Measurements from ENCODE around the gene VPS4A. TPM values are rescaled to one million over a fixed set of nuclear protein-coding genes. Genes with fewer than 3 reads are reported as not detected.

The VPS4A gene
- total and polyA plus RNA-seq, 2 of the 8 experiments (the other 6 are each of a cell fraction or from before 2014, with no cell fraction given) = 14.1 to 24.1 TPM

DNA sequence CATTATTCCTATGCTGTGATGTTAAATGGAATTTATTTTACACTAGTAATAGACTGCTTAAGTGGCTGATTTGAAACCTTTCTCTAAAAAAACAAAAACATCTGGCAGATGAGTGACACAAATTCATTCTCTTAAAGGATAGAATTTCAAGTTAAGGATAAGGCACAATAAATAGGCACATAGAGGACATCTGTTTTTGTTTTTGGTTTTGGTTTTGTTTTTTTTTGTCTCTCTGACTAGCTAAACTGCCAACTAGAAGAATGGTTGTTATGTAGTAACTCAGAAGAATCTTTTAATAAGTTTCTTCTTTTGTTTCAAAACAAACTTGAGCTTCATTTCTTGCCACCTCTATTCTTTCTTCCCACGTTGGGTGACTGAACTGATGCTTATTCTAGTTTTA lies 5.1 kb upstream of the VPS4A start:
- Histone ChIP-seq H2BK120ac (replicated peaks; ENCODE audit: low read depth, low read length) (no peak overlapping the region), H3K36me3 (ENCODE audit: control insufficient read depth in 2 of 4, insufficient read depth in 4 of 4, low read length in 3 of 4) (peaks cover 0 to 4% (median 2%) of the 10 kb centered on the region in 4 experiments; a peak in 3 of 8 replicates), H4K8ac (ENCODE audit: extremely low read depth, insufficient read depth, low read length) (no peak overlapping the region), H3K9ac (replicated peaks in 1 of 4; ENCODE audit: extremely low read depth in 1 of 4, low read depth in 3 of 4, low read length in 3 of 4) (no peak overlapping the region), H4K91ac (replicated peaks; ENCODE audit: insufficient read length, low read length) (no peak overlapping the region), H4K20me1 (replicated peaks in 1 of 2; ENCODE audit: control insufficient read depth in 1 of 2, insufficient read depth in 2 of 2, low read length in 2 of 2) (no peaks in the 10 kb centered on the region), H4K5ac (ENCODE audit: insufficient read length, low read depth, low read length) (no peak overlapping the region), H2BK12ac (ENCODE audit: low read depth, low read length) (no peak overlapping the region), H2AFZ (ENCODE audit: low read length) (no peak overlapping the region), H2BK15ac (ENCODE audit: low read length) (no peak overlapping the region), H3K27me3 (replicated peaks in 1 of 4; ENCODE audit: control insufficient read depth in 3 of 4, extremely low read depth in 1 of 4, insufficient read depth in 3 of 4, low read length in 3 of 4) (no peaks in the 10 kb centered on the region), H3K18ac (ENCODE audit: extremely low read depth, low read length) (no peak overlapping the region), H3K23me2 (ENCODE audit: low read depth, low read length) (no peaks in the 10 kb centered on the region), H3K4me3 (ENCODE audit: extremely low read depth in 1 of 4, insufficient read depth in 2 of 4, low read depth in 3 of 4, low read length in 4 of 4) (no peak overlapping the region), H3K27ac (ENCODE audit: low read depth, low read length) (no peak overlapping the region), H3K4me2 (ENCODE audit: insufficient read depth in 1 of 2, low read depth in 2 of 2, low read length in 2 of 2) (no peak overlapping the region), H3K79me2 (ENCODE audit: control insufficient read depth in 1 of 2, insufficient read depth in 2 of 2, low read length in 2 of 2) (no peaks in the 10 kb centered on the region), H3K56ac (replicated peaks; ENCODE audit: insufficient read length, low read depth, low read length) (no peak overlapping the region), H3K14ac (ENCODE audit: insufficient read length) (no peak overlapping the region), H2BK20ac (ENCODE audit: low read length) (no peak overlapping the region), H3K4me1 (replicated peaks in 1 of 4; ENCODE audit: control insufficient read depth in 3 of 4, insufficient read depth in 4 of 4, low read length in 3 of 4) (peaks cover 0 to 3% (median 0%) of the 10 kb centered on the region in 4 experiments; a peak in 1 of 7 replicates), H2BK5ac (ENCODE audit: low read depth, low read length) (no peak overlapping the region), H3K9me3 (ENCODE audit: insufficient read depth in 2 of 2, low read depth in 1 of 2, low read length in 1 of 2) (no peaks in the 10 kb centered on the region), H3K79me1 (ENCODE audit: low read depth, low read length) (no peaks in the 10 kb centered on the region), H3K4ac (replicated peaks; ENCODE audit: insufficient read length, low read depth, low read length) (no peak overlapping the region), H3K23ac (ENCODE audit: insufficient read length) (no peak overlapping the region), H2AK5ac (ENCODE audit: low read depth, low read length) (no peak overlapping the region)
- 82% methylated on average over 1 of the region's 1 CpG; no CpG with 5 or more reads in 1 of the 2 experiments for WGBS, 2 experiments (ENCODE audit: extremely low coverage in 1 of 2, insufficient coverage in 1 of 2, insufficient read length in 1 of 2, insufficient replicate concordance in 2 of 2, low coverage in 1 of 2, low lambda C conversion rate in 2 of 2, missing lambda C conversion rate in 1 of 2)
- no peak for TF ChIP-seq BRCA1 (IDR thresholded peaks at IDR 0.05; ENCODE audit: low read depth, low read length)
- TF ChIP-seq EP300 (IDR thresholded peaks at IDR 0.05; ENCODE audit: borderline replicate concordance in 1 of 2, low read depth in 2 of 2, low read length in 2 of 2) = no peak
- TF ChIP-seq, protein P1, sequence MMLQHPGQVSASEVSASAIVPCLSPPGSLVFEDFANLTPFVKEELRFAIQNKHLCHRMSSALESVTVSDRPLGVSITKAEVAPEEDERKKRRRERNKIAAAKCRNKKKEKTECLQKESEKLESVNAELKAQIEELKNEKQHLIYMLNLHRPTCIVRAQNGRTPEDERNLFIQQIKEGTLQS (IDR thresholded peaks at IDR 0.05; ENCODE audit: insufficient read depth, low read depth, low read length) = no peak
- no peak for TF ChIP-seq ZNF274 (IDR thresholded peaks at IDR 0.05; ENCODE audit: borderline replicate concordance, extremely low read depth, low read length)
- DNase-seq (ENCODE audit: low read depth in 1 of 2, low spot score in 2 of 2) = no peak
- no peak for FAIRE-seq
- POLR2A ChIA-PET (ENCODE audit: partially characterized antibody) = interaction anchor here (0.7 kb wide), 1 partner anchor 20 kb away, joined by 4 read pairs; no protein-coding TSS in a partner anchor
- CTCF ChIA-PET (ENCODE audit: partially characterized antibody) = interaction anchor here (1.5 kb wide), 1 partner anchor 113 kb away, joined by 3 read pairs; no protein-coding TSS in a partner anchor

Data from H1 (cell line).